Measurements from ENCODE around the gene NELL1.

NELL1 gene

GRCh38 chr11:21321530-21321929, 652.1 kb downstream of the NELL1 start:
- Histone ChIP-seq H3K27me3 (replicated peaks; ENCODE audit: control insufficient read depth, insufficient read depth, low read length) (no peaks in the 10 kb centered on the region), H3K4me3 (replicated peaks; ENCODE audit: low read depth, low read length) (no peak overlapping the region), H3K36me3 (ENCODE audit: control insufficient read depth, insufficient read depth, low read length) (no peaks in the 10 kb centered on the region)
- no peak for DNase-seq (ENCODE audit: extremely low read depth, insufficient read length)
- no peak for TF ChIP-seq CTCF (IDR thresholded peaks at IDR 0.05; ENCODE audit: insufficient read depth, low read length, poor library complexity, severe bottlenecking)

- no peaks in the 10 kb centered on the region for H3K36me3 ChIP-seq (ENCODE audit: control insufficient read depth, insufficient read depth, low read length)
- peak; percentile 18 for TF ChIP-seq CTCF (IDR thresholded peaks at IDR 0.05; ENCODE audit: insufficient read depth, low read length, poor library complexity, severe bottlenecking)
- no peak for DNase-seq (ENCODE audit: extremely low read depth, insufficient read length)
- H3K27me3 ChIP-seq (replicated peaks; ENCODE audit: control insufficient read depth, insufficient read depth, low read length) = no peaks in the 10 kb centered on the region
- H3K4me3 ChIP-seq (replicated peaks; ENCODE audit: low read depth, low read length) = no peak overlapping the region
Observed at GRCh38 chr11:21323617-21324016, 654.2 kb downstream of the NELL1 start.

GRCh38 chr11:21343204-21343603, 673.8 kb downstream of the NELL1 start:
- DNase-seq (ENCODE audit: extremely low read depth, insufficient read length) = no peak

GRCh38 chr11:21346361-21346760, 677.0 kb downstream of the NELL1 start:
- DNase-seq (ENCODE audit: extremely low read depth, insufficient read length) = no peak
- TF ChIP-seq CTCF (IDR thresholded peaks at IDR 0.05; ENCODE audit: insufficient read depth, low read length, poor library complexity, severe bottlenecking) = no peak
- no peak overlapping the region for H3K4me3 ChIP-seq (replicated peaks; ENCODE audit: low read depth, low read length)
- no peaks in the 10 kb centered on the region for H3K36me3 ChIP-seq (ENCODE audit: control insufficient read depth, insufficient read depth, low read length)
- no peaks in the 10 kb centered on the region for H3K27me3 ChIP-seq (replicated peaks; ENCODE audit: control insufficient read depth, insufficient read depth, low read length)

More at GRCh38 chr11:21343204-21343603, 673.8 kb downstream of the NELL1 start:
- H3K27me3 ChIP-seq (replicated peaks; ENCODE audit: control insufficient read depth, insufficient read depth, low read length) = no peaks in the 10 kb centered on the region
- TF ChIP-seq CTCF (IDR thresholded peaks at IDR 0.05; ENCODE audit: insufficient read depth, low read length, poor library complexity, severe bottlenecking) = no peak
- no peaks in the 10 kb centered on the region for H3K36me3 ChIP-seq (ENCODE audit: control insufficient read depth, insufficient read depth, low read length)
- H3K4me3 ChIP-seq (replicated peaks; ENCODE audit: low read depth, low read length) = no peak overlapping the region

- Histone ChIP-seq H3K4me3 (replicated peaks; ENCODE audit: low read depth, low read length) (no peak overlapping the region), H3K27me3 (replicated peaks; ENCODE audit: control insufficient read depth, insufficient read depth, low read length) (no peaks in the 10 kb centered on the region), H3K36me3 (ENCODE audit: control insufficient read depth, insufficient read depth, low read length) (no peaks in the 10 kb centered on the region)
- no peak for TF ChIP-seq CTCF (IDR thresholded peaks at IDR 0.05; ENCODE audit: insufficient read depth, low read length, poor library complexity, severe bottlenecking)
- DNase-seq (ENCODE audit: extremely low read depth, insufficient read length) = no peak
Observed at GRCh38 chr11:21350613-21351012, 681.2 kb downstream of the NELL1 start.

GRCh38 chr11:21353425-21353824, 684.0 kb downstream of the NELL1 start:
- no peak for TF ChIP-seq CTCF (IDR thresholded peaks at IDR 0.05; ENCODE audit: insufficient read depth, low read length, poor library complexity, severe bottlenecking)
- no peaks in the 10 kb centered on the region for H3K36me3 ChIP-seq (ENCODE audit: control insufficient read depth, insufficient read depth, low read length)
- H3K27me3 ChIP-seq (replicated peaks; ENCODE audit: control insufficient read depth, insufficient read depth, low read length) = no peaks in the 10 kb centered on the region
- no peak for DNase-seq (ENCODE audit: extremely low read depth, insufficient read length)
- H3K4me3 ChIP-seq (replicated peaks; ENCODE audit: low read depth, low read length) = no peak overlapping the region

Measured in GM06990 (cell line).